Astrocyte of the spinal cord (primary cell): Measurements from ENCODE around the gene LRRC8D.

ENCODE experiments used
- DNase-seq: peaks from one replicate; pipeline ENCODE4 v3.0.0; 2011; ENCODE audit warnings: low read depth, low spot score
- H3K4me3 ChIP-seq: 2 replicates; pipeline ENCODE4 v1.5.1; 2011; ENCODE audit warnings: low read depth, mild to moderate bottlenecking, low read length, moderate library complexity
- CTCF ChIP-seq: IDR thresholded peaks from 2 replicates; pipeline ENCODE4 v1.5.1; 2012; ENCODE audit warnings: low read depth, mild to moderate bottlenecking, low read length, inconsistent platforms
- in situ Hi-C: cut with HindIII; loops from 2 replicates; pipeline ENCODE4 v1.10.0; 2017; ENCODE audit warnings: low sequenced_read_pairs

LRRC8D gene

DNA sequence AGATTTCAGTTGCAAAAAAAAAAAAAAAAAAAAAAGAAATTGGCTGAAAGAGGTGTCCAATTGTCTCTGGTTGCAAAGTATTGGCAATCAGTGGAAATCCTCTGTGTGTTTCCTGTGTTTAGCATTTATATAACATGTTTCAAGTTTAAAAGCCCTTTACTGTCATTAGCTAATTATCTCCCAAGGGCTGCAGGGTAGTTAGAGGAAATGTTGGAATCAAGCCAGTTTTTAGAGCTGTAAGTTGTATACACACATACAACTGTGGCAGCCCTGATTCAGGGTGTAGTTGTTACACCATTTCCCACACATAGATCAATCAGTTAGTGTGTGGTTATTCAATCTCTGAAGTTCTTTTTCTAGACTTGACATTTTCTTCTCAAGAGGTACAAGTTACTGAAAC lies 165.2 kb downstream of the LRRC8D start:
- DNase-seq, result no peak
- in situ Hi-C loops, result no loop called here
- TF ChIP-seq CTCF, result no peak
- H3K4me3 ChIP-seq, result no peak overlapping the region
